HTR-8/SVneo (cell line): Measurements from ENCODE around the gene SLC51B.
"Not testable (repeated sequence)": the region's sequence is repeated elsewhere in the genome, so short reads cannot be mapped to it uniquely, and the experiment has no call there.

Experiments
- DNase-seq: peaks from one replicate; pipeline ENCODE4 v3.0.0; 2011; ENCODE audit warnings: low spot score, mixed read lengths; ENCODE audit not compliant: insufficient read length
- FAIRE-seq: peaks from 2 replicates; lab custom pipeline; 2011; peaks lifted over from hg19 to GRCh38; lab: Jason Lieb, UNC

Gene SLC51B

DNA sequence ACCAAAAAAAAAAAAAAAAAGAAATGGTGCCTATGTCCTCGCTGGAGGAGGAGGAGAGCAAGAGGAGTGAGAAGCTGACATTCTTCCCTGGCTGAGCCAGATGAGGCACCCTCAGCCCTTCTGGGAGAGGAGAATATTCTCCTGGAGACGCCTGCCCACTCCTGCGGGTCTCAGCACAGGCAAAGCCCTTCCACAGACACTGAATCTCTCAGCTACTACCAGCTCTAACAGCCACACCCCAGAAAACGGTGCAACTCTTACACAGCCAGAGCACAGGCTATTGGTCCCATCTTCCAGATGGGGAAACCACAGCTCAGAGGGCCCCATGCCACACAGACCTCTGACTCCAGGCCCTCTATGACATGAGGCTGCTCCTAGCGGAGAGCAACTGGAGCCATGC lies 16.9 kb downstream of the SLC51B start:
- FAIRE-seq: no peak
- DNase-seq: no peak

DNA sequence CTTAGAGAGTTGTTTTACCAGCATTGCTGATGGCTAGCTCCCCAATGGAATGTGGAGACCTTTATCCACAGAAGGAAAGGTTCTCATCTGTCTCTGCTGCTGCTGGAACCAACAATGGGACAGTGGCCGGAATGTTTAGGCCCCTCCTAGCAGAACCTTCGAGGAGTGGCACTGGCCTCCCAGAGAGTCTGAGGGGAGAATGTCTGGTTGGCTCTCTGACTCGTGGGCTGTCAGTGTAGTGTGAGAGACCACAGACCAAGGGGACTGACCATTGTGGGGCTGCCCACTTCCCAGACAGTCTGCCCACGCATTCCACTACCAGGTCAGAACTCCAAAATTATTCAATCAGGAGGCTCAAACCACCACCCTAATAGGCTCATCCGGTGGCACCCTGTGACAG lies 17.5 kb downstream of the SLC51B start:
- FAIRE-seq (no peak), DNase-seq (no peak)

DNA sequence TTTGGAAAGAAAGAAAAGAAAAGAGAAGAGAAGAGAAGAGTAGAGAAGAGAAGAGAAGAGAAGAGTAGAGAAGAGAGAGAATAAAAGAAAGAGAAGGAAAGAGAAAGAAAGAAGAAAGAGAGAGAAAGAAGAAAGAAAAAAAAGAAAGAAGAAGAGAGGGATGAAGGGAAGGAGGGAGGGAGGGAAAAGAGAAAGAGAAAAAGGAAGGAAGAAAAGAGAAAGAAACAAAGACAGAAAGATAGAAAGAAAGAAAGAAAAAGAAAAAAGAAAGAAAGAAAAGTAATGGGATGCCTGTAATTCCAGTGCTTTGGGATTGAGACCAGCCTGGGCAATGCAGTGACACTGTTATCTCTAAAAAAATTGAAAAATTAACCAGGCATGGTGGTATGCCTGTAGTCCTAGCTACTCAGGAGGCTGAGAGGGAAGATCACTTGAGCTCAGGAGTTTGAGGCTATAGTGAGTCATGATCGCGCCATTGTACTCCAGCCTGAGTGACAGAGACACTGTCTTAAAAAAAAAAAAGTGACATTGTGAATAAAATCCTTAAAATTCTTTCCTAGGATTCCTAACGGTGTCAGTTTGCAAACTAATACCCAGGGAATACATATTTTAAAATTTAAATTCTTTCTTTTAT lies 20.9 kb downstream of the SLC51B start:
- DNase-seq (no peak), FAIRE-seq (no peak)

DNA sequence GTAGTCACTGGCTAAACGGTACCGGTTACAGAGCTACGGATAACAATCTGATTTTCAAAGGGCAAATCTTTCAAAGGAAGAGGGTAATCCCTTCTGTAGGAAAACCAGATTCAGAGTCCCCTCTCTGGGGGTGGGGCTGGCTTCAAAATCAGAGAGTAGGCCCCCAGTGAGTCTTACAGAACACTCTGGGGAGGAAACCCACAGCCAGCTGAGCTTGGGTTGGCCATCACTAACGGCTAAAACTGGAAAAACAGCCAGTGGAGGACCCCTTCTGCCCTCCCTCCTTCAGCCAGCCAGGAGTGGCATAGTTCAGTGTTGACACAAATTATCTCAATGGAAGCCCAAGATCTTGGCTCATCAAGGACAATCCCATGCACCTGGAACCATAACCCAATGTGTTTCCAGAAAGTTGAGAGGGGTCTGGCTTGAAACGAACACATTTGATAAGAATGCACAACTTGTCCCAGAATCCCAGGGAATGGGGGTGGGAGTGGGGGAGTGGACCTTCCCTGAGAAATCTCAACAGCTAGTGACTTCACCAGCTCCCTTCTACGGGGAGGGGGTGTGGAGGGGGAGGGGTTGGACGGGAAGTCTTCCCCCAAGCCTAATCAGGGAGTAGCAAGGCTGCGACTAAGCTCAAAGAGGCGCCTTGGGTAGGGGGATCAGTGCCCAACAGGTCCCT lies 21.6 kb downstream of the SLC51B start:
- FAIRE-seq (no peak), DNase-seq (no peak)

DNA sequence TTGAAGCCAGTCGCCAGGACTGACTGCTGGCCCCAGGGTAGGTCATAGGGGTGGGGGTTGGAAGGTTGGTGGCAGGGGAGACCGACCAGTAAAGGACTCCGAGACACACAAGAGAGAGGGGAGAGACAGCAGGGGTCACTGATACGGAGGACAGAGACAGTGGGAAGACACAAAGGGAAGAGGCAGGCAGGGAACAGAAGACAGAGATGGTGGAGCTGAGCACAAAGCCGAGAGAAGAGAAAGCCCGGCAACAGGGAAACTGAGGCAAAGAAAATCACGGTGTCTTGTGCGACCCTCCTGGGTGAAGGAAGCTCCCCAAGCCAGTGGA lies 22.1 kb downstream of the SLC51B start:
- DNase-seq (no peak), FAIRE-seq (no peak)

DNA sequence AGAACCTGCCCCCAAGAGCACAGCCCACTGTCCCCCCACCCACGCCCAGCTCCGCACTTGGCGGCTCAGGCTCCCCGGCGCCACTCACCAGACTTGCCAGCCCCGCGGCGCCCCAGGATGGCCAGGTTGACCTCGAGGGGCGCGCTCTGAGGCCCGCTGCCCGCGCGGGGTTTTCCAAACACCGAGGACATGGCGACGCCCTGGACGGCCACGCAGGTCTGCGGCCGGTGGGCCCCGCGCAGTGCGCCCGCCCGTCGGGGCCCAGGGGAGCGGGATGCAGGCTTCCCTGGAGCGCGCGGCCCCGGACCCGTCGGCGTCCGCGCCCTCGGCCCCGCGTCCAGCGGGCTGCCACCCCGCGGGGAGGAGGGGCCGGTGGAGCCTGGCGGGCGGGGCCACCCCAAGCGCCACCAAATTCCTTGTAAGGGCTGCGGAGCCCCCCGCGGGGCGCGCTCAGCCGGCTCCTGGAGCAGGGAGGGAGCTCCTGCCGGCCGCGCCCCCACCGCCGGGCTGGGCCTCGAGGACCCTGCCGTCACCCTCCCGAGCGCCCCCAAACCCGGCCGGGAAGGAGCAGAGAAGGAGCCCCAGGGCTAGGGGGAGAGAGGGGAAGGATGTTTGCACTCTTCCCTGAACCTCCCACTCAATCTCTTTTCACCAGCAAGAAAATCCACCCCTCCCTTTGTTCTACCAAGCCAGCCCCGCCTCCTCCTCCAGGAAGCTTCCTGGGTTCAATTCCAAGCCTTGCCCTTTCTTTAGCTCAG lies 22.6 kb downstream of the SLC51B start, which contains the start of gene RASL12:
TSS of gene RASL12 (minus strand) at position 347 of the 758 bp plus-strand sequence. CDS start at position 191, 156 bp downstream.
- DNase-seq (no peak), FAIRE-seq (no peak)

DNA sequence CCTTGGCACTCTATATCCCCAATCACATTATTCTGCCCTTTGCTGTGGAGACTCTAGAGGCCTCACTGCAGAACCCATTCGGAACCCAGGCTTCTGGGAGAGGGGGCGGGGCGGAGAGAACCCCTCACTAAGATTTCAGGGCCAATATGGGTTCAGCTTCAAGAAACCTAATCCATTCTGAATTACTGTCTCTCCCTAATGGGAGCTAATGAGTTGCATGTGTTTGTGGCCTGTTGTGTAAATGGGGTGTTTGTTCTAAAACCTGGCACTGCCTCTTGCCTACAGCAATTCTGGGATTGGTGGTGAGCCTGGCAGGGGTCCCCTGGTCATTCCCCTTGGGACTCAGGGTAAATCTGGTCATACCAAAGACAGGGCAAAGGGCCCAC lies 23.2 kb downstream of the SLC51B start:
- FAIRE-seq (no peak), DNase-seq (no peak)

DNA sequence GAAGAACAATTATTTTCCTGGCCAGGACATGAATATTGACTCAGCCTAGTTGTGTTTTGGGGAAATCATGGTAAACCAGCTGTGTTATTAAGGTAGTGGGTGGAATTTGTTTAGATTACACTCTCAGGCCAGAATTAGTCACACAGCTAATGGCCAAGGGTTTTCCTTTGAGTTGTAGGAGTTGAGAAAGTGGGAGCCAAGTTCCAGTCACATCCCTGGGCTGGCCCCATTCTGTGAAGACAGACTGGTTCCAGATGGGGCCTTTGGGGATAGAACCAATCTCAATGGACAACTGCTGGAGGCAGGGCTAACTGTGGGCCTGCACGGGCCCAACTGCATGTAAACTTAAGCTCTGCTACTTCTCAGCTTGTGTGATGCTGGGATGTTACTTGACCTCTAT lies 24.0 kb downstream of the SLC51B start:
- FAIRE-seq (no peak), DNase-seq (no peak)

DNA sequence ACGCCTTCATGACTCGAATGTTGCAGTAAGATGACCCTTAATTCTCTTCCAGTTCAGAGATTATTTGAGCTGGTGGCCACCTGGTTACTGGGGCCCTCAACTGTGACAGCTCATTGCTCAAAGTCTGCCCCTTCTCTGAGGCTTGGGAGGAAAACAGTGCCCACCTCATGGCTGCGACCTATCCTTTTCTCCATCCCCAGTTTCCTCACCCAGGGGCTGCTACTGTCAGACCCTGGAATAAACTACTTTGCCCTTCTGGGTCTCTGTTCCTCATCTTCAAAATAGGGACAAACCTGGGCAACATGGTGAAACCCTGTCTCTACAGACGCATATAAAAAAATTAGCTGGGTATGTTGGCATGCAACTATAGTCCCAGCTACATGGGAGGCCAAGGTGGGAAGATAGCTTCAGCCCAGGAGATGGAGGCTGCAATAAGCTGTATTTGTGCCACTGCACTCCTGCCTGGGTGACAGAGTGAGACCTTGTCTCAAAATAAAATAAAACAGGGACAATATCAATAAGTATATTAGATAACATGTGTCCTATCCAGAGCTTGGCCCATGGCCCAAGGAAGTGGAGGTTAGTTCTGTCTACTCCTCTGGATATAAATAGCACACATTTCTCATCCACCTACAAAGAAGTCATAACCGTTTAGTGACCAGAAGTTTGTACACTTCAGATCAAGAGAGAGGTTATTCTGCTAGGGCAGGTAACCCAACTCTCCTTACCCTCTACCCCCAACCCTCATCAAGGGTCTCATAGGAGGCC lies 24.8 kb downstream of the SLC51B start:
- no peak for FAIRE-seq
- DNase-seq: no peak

DNA sequence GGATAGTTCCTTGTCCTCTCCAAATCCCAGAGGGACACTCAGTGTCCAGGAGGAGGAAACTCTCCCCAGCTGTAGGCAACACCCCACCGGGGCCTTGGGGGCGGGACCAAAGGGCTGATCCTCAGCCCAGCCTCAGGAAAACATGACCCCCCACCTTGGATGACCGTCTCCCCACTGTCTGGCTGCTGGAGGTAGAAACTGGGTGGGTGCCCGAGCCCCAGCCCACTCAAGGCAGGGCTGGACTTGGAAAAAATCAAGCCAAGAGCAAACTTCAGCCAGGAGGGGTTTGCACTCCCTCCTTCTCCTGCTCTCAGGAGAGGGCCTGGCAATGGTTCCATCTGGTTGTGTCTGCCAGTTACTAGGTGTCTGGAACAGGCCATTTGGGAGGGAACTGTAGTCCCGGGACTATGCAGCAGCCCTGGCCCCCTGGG lies 26.2 kb downstream of the SLC51B start:
- FAIRE-seq (no peak), DNase-seq (no peak)

DNA sequence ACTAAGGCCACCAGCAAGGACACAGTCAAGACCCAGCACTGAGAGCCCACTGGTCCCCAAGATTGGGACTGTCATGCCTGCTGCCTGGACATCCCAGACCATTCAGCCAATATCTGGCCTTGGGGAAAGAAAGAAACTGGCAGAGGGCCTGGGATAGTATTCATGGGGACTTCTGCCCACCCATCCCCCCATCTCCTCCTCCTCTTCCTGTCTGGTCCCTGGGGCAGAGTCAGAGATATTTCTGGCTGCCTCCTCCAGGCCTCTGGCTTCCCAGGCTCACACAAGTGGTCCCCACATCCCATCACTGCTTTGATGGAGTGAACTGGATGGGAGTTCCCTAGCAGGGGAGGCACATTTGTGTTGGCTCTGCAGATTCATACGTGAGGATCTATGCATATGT lies 26.8 kb downstream of the SLC51B start:
- DNase-seq (no peak), FAIRE-seq (no peak)

DNA sequence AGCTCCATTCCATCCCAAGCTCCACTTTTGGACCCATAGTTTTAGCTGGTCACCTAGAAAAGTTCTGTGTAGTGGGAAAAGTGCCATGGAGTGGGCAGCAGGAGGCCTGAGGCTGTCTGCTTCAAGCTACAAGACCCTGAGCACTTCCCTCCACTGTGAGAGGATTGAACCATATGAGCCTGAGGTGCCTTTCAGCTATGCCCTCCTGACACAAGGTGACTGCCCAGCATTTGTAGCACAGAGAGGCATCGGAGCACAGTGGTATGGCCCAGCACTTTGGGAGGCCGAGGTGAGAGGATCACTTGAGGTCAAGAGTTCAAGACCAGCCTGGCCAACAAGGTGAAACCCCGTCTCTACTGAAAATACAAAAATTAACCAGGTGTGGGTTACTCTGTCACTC lies 27.4 kb downstream of the SLC51B start:
- no peak for FAIRE-seq
- DNase-seq: no peak

DNA sequence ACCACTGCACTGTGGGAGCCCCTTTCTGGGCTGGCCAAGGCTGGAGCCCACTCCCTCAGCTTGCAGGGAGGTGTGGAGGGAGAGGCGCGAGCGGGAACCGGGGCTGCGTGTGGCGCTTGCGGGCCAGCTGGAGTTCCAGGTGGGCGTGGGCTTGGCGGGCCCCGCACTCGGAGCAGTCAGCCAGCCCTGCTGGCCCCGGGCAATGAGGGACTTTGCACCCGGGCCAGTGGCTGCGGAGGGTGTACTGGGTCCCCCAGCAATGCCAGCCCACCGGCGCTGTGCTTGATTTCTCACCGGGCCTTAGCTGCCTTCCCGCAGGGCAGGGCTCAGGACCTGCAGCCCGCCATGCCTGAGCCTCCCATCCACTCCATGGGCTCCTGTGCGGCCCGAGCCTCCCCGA lies 29.8 kb downstream of the SLC51B start:
- not testable (repeated sequence) for FAIRE-seq

DNA sequence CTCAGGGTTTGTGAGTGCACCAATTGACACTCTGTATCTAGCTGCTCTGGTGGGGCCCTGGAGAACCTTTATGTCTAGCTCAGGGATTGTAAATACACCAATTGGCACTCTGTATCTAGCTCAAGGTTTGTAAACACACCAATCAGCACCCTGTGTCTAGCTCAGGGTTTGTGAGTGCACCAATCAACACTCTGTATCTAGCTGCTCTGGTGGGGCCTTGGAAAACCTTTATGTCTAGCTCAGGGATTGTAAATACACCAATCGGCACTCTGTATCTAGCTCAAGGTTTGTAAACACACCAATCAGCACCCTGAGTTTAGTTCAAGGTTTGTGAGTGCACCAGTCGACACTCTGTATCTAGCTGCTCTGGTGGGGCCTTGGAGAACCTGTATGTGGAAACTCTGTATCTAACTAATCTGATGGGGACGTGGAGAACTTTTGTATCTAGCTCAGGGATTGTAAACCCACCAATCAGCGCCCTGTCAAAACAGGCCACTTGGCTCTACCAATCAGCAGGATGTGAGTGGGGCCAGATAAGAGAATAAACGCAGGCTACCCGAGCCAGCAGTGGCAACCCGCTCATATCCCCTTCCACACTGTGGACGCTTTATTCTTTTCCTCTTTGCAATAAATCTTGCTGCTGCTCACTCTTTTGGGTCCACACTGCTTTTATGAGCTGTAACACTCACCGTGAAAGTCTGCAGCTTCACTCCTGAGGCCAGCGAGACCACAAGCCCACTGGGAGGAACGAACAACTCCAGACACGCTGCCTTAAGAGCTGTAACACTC lies 30.6 kb downstream of the SLC51B start:
- not testable (repeated sequence) for DNase-seq, FAIRE-seq

More for the DNA sequence above, 29.8 kb downstream of the SLC51B start:
- DNase-seq: not testable (repeated sequence)

DNA sequence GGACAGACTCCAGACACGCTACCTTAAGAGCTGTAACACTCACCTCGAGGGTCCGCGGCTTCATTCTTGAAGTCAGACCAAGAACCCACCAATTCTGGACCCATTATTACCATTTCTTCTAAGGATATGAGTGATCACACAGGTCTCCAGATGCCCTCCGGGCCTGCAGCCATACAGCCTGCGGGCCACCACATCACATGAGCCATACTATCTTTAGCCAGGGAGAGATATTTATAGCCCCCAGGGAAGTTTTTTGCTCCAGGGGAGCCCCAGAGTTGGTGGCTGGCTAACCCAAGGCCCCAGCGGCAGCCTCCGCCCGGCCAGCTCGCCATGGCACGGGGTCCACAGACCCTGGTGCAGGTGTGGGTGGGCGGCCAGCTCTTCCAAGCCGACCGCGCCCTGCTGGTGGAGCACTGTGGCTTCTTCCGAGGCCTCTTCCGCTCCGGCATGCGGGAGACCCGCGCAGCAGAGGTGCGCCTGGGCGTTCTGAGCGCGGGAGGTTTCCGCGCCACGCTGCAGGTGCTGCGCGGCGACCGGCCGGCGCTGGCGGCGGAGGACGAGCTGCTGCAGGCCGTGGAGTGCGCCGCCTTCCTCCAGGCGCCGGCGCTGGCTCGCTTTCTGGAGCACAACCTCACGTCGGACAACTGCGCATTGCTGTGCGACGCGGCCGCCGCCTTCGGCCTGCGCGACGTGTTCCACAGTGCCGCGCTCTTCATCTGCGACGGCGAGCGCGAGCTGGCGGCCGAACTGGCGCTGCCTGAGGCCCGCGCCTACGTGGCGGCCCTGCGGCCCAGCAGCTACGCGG lies 31.5 kb downstream of the SLC51B start, which contains the start of gene KBTBD13:
TSS of gene KBTBD13 (plus strand) at position 261 of the 805 bp plus-strand sequence. CDS start at position 331, 70 bp downstream.
- FAIRE-seq: no peak
- no peak for DNase-seq

DNA sequence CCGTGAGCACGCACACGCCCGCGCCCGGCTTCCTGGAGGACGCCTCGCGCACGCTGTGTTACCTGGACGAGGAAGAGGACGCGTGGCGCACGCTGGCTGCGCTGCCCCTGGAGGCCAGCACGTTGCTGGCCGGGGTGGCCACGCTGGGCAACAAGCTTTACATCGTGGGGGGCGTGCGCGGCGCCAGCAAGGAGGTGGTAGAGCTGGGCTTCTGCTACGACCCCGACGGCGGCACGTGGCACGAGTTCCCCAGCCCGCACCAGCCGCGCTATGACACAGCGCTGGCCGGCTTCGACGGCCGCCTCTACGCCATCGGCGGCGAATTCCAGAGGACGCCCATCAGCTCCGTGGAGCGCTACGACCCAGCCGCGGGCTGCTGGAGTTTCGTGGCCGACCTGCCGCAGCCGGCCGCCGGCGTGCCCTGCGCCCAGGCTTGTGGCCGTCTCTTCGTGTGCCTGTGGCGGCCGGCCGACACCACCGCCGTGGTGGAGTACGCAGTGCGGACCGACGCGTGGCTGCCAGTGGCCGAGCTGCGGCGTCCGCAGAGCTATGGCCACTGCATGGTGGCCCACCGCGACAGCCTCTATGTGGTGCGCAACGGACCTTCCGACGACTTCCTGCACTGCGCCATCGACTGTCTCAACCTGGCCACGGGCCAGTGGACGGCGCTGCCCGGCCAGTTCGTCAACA lies 32.2 kb downstream of the SLC51B start:
- DNase-seq (no peak), FAIRE-seq (no peak)

DNA sequence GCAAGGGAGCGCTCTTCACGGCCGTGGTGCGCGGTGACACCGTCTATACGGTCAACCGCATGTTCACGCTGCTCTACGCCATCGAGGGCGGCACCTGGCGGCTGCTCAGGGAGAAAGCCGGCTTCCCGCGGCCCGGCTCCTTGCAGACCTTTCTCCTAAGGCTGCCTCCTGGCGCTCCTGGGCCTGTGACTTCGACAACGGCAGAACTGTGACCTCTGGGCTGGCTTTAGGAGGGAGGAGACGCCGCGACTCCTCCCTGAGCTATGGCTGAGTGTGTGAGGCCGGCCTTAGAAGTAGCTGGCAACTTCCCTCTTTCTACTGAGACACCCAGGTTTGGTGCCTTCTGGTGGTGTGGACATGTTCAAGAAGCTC lies 32.8 kb downstream of the SLC51B start:
- FAIRE-seq: no peak
- no peak for DNase-seq

DNA sequence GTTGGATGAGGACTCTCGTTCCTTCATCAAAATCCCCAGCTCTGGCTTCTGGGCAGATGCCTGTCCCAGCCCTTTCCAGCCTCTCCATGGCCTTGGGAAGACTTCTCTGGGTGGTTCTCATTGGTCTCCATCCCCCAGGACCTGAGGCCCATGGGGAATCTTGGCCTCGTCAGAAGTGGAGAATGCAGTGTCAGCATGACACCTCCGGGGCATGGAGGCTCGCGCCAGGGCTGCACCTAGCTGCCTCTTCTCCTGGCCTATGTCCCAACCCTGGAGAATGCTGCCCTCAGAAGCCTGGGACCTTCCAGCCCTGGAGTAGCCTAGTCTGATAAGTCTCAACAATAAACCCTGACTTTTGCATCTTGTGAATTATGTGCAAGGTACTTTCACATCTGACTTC lies 34.4 kb downstream of the SLC51B start:
- DNase-seq: no peak

More for the DNA sequence above, 34.4 kb downstream of the SLC51B start:
- no peak for FAIRE-seq
